Activated CD4-positive, alpha-beta T cell treated with anti-CD3 and anti-CD28 coated beads, Interleukin-10, Interleukin-2, amounts not matched to agents 100 ng/mL and 50 ng/mL, durations not matched to agents 16 hours and 8 hours (primary cell): ENCODE measurements around the gene BAIAP2L1.

ENCODE experiments used
- DNase-seq: peaks from one replicate; pipeline ENCODE4 v3.0.0-alpha.2; 2020

Gene BAIAP2L1

GRCh38 chr7:98289333-98289875, 111.5 kb downstream of the BAIAP2L1 start:
- no peak for DNase-seq

DNA sequence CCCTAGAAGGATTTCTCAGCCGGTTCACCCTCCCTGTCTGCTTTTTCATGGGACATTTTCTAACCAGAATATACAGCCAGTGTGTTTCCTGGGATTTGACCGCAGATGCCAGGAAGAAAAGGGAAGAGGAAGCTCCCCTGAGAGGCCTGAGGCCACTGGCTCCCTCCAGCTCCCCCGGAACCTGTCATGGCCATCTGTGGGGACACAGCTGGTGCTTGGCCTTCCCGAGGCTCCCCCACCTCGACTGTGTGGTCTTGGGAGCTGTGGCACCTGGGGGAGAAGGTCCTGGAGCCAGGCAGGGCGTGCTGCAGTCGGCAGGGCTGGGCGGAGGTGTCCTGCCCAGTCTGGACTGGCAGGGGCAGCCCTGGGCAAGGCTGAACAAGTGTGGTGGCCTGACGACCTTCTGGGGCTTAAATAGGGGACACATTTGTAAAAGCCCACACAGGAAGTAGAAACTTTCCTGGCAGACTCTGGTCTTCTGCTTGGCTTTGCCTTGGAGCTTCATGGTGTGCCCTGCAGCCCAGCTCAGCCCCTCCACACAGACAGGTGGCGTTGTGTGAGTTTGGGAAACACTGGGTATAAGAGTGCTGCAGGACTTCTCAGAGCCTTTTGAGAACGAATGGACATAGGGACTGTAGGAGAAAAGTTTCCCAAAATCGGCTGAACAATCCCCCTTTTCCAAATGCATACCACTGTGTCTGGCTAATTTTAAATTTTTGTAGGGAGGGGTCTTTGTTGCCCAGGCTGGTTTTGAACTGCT, 112.6 kb downstream of the BAIAP2L1 start:
- no peak for DNase-seq

- DNase-seq = no peak
These were observed 113.4 kb downstream of the BAIAP2L1 start for GRCh38 chr7:98287486-98287959.

- no peak for DNase-seq
These were observed 114.0 kb downstream of the BAIAP2L1 start for GRCh38 chr7:98286701-98287485.

GRCh38 chr7:98286093-98286539, 114.8 kb downstream of the BAIAP2L1 start:
- no peak for DNase-seq

GRCh38 chr7:98285157-98286092, 115.5 kb downstream of the BAIAP2L1 start:
- DNase-seq = no peak

GRCh38 chr7:98284335-98285036, 116.4 kb downstream of the BAIAP2L1 start:
- DNase-seq = no peak

DNA sequence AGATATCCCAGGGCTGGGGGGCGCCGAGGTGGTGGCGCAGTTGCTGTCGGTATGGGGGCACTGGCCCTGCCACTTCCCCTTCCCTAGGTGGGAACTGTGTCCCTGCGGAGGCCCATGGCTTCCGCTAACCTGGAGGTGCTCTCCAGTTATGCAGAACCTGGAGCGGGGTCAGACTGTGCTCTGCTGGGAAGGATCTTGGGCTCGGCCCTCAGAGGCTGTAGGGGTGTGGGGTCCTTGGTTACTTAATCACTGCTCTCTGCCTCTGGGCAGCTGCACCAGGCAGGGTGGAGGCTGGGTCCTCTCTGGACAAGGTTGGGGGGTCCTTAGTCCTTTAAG, 117.0 kb downstream of the BAIAP2L1 start:
- DNase-seq = no peak

- DNase-seq = peak; percentile 6
These were observed 117.6 kb downstream of the BAIAP2L1 start for GRCh38 chr7:98283127-98283886.

GRCh38 chr7:98282703-98283102, 118.2 kb downstream of the BAIAP2L1 start:
- no peak for DNase-seq

- peak; percentile 29 for DNase-seq
These were observed 118.9 kb downstream of the BAIAP2L1 start for GRCh38 chr7:98281757-98282606.

DNA sequence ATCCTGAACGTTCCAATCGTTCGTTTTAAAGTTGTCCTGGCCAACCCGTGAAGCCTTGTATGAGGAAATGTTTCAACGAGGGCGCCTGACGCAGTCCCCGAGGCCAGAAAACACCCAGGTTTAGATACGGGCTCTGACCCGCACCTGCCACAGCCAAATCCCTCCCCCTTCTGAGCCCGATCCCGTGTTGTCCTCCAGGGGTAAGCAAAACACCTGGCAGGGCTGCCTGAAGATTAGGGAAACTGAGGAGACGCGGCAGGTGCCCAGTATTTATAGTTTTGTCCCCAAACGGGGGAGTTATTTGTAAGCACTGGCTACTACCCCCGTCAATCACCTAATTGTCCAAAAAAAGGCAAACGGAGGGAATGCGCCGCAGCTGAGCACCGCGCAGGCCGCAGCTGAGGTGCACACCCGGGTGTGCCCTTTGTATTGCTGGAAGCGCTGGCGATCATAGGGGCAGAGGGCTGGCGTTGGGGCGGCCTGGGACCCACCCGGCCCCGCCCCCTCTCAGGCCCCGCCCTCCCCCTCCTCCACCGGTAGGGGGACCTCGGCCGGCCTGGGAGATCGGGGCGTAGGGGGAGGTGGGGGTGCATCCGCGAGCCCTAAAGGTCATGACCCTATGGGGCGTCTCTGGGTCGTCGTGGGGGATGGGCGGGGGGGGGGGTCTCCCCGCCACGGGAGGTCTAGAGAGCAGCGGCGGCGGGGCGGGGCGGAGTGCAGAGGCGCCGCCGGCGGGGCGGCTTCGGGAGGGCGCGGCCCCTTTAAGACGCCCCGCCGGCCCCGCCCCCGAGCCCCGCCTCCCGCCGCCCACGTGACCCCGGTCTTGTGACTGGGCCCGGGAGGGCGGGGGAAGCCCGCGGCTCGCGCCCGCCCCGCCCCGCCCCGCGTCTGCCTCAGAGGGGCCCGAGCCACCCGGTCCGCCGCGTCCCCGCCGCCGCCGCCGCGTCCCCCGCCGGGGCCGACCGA, 119.8 kb downstream of the BAIAP2L1 start, which contains the start of gene BRI3:
Gene BRI3 (plus strand): TSS at position 896 of the 966 bp plus-strand sequence. CDS start 110 bp downstream, outside the sequence.
- peak; percentile 91 for DNase-seq

DNA sequence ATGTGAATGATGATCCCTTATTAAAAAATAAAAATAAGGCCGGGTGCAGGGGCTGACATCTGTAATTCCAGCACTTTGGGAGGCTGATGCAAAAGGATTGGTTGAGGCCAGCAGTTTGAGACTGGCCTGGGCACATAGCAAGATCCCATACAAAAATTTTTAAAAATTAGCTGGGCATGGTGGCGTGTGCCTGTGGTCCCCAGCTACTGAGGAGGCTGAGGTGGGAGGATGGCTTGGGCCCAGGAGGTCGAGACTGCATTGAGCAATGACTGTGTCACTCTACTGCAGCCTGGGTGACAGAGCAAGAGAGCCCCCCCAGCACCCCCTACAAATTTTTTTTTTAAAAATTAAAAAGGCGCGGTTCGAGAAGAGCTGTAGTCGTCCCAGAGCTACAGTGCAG, 120.6 kb downstream of the BAIAP2L1 start:
- no peak for DNase-seq

GRCh38 chr7:98278936-98279335, 122.0 kb downstream of the BAIAP2L1 start:
- DNase-seq = no peak

DNA sequence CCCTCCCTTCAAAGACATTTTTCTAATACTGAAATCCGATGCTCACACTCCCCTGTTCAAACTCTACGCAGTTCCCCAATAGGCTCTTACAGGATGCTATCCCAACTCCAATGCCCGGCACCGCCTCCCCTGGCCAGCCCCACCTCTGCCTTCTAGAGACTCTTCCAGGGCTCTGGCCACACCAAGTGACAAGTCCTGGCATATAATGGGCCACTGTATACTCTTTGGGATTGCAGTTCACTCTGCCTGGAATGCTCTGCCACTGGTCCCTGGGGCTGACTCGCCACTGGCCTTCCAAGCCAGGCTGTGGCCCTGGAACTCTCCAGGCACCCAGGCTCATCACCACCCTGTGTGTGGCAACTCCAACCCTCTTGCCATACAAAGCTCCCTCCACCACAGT, 122.5 kb downstream of the BAIAP2L1 start:
- DNase-seq = no peak

DNA sequence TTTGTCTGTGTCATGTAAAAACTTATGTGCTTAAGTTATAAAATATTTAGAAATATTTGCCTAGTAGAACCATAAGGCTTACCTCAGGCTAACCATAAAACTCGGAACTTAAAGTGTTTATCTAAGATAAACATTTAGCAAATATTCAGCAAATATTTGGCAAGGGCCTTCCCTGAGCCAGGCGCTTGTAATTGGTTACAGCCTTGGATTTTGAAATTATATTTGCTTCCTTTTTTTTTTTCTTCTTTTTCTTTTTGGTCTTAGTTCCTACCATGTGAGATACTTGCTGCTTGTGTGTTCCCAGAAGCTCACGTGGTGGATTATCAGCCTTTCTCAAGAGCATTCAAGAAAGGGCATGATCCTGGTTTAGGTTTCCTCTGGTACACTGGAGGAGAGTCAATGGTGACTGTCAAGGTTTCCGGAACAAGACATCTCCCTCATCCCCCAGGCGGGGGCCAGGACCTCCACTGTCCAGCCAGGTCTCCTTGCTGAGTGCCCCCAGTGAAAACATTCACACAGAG, 124.6 kb downstream of the BAIAP2L1 start:
- DNase-seq = no peak

DNA sequence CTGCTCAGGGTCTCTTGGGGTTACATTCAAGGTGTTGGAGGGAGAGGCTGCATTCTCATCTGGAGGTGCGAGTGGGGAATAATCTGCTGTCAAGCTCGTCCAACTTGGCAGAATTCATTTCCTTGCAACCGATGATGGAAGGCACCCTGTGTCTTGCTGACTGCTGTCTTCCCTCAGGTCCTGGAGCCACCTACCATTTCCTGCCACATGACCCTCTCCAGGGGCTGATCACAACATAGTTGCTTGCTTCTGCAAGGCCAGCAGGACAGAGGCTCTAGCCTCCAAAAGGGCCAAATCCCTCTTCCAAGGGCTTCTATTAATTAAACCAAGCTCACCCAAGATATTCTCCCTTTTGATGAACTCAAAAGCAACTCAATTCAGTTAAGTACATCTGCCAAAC, 133.6 kb downstream of the BAIAP2L1 start:
- DNase-seq = no peak

- DNase-seq = no peak
These were observed 134.1 kb downstream of the BAIAP2L1 start for GRCh38 chr7:98266840-98267239.

DNA sequence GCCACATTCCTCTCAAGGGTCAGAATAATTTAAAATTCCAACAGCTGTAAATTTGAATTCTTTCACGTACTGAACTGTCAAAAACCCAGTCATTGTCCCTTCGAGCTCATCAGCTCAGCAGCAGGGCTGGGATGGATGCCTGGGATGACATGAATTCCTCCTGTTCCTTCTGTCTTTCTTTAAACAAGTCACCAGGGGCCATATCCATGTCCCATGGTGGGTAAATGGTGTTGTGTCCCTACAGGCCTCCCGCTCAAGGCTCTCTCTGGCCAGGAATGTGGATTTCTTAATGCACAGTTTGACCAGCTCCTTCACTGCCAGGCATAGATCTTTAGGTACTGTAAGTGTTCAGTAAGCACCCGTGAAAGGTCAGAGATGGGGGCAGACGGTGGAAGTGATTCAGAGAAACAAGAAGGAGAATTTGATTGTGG, 135.0 kb downstream of the BAIAP2L1 start:
- no peak for DNase-seq
